HepG2 (cell line): Measurements from ENCODE around the gene PRR9.

Experiments used
- PCBP1 ChIP-seq: fragments of 200-400 bp; formaldehyde crosslinking; IDR thresholded peaks from 2 replicates; pipeline ENCODE4 v1.6.1; 2017; ENCODE audit warnings: mild to moderate bottlenecking, low read depth, low read length, borderline replicate concordance
- ZNF335 ChIP-seq: sonication (generic); formaldehyde crosslinking; IDR thresholded peaks from 2 replicates; pipeline ENCODE4 v1.4.0; 2020; ENCODE audit warnings: missing genetic modification reagents
- TF ChIP-seq, protein P1 (sequence below): sonication (generic); formaldehyde crosslinking; IDR thresholded peaks from 2 replicates; pipeline ENCODE4 v1.4.0; 2020; ENCODE audit warnings: missing genetic modification reagents

DNA sequence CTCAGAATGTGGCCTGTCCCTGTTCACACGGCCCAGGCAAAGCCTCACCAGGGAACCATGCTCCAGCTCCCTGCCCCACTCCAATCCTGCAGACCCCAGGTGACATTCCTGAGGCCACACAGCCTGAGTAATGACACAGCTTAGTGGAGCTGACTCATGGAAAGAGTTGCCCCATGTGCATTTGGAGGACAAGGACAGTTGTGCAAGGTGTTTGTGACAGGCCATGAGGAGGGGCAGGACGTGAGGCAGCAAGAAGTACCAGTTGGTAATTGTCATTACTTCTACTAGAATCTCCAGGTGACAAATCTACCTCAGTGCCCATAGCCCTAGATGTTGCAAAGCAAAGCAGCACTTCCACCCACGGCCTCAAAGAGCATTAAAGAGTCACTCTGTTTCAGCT is 15.2 kb downstream of the PRR9 start:
- TF ChIP-seq PCBP1 (no peak), ZNF335 (CRISPR knock-in tag) (no peak)
- TF ChIP-seq, protein P1, sequence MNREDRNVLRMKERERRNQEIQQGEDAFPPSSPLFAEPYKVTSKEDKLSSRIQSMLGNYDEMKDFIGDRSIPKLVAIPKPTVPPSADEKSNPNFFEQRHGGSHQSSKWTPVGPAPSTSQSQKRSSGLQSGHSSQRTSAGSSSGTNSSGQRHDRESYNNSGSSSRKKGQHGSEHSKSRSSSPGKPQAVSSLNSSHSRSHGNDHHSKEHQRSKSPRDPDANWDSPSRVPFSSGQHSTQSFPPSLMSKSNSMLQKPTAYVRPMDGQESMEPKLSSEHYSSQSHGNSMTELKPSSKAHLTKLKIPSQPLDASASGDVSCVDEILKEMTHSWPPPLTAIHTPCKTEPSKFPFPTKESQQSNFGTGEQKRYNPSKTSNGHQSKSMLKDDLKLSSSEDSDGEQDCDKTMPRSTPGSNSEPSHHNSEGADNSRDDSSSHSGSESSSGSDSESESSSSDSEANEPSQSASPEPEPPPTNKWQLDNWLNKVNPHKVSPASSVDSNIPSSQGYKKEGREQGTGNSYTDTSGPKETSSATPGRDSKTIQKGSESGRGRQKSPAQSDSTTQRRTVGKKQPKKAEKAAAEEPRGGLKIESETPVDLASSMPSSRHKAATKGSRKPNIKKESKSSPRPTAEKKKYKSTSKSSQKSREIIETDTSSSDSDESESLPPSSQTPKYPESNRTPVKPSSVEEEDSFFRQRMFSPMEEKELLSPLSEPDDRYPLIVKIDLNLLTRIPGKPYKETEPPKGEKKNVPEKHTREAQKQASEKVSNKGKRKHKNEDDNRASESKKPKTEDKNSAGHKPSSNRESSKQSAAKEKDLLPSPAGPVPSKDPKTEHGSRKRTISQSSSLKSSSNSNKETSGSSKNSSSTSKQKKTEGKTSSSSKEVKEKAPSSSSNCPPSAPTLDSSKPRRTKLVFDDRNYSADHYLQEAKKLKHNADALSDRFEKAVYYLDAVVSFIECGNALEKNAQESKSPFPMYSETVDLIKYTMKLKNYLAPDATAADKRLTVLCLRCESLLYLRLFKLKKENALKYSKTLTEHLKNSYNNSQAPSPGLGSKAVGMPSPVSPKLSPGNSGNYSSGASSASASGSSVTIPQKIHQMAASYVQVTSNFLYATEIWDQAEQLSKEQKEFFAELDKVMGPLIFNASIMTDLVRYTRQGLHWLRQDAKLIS (CRISPR knock-in tag), result no peak
